Measurements from ENCODE around the gene TIMM17B.

Gene TIMM17B

DNA sequence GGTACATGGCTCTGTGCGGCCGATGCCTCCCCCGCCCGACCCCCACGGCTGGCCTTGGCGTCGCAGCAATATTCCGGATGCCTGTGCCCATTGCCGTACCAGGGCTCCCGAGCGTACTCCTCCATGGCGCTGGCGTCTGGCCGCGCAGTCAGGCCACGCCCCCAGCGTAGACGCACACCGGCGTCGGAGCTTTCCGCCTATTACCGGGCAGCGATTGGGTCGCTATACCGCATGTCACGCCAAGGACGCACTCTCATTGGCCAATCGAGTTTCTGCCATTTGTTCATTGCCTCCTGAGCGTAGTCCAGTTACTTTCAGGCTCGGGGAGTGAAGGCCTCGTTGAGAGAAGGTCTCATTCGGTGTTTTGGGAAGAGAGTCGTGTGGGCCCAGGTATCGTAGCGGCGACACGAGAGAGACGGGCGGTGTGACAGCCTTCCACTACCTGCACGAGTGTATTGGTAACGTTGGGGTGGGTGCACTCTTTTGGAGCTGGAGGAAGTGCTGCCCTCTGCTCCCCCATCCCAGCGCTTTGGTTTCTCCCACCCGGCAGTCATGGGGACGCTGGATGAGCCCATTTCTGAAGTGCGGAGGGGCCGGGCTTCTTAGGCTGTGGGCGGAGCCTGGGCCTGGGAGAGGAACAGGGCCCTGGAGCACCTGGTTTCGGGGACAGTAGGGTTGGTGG is at the start of gene TIMM17B, which contains the start of gene PQBP1:
Gene TIMM17B, minus strand, starts transcription at position 144 of the 682 bp plus-strand sequence. Its CDS starts 19 bp downstream, at position 125.
Gene PQBP1, plus strand, starts transcription at position 306 of the 682 bp plus-strand sequence. CDS start 580 bp downstream, outside the sequence.
- no peak for TF ChIP-seq CTCF (IDR thresholded peaks at IDR 0.05; ENCODE audit: unreplicated experiment in 3 of 3)
- H3K27ac Mint-ChIP-seq, result peak within 1 kb of the TSS; percentile 93 to 98 (median 97)
- no peaks in the 10 kb centered on the region for H3K27me3 Mint-ChIP-seq (ENCODE audit: low read depth)
- peaks cover 8% of the 10 kb centered on the region for H3K9me3 Mint-ChIP-seq
- peaks cover 16% of the 10 kb centered on the region for H3K4me1 Mint-ChIP-seq
- peaks cover 23% of the 10 kb centered on the region for H3K36me3 Mint-ChIP-seq (ENCODE audit: low read depth)
- peak within 1 kb of the TSS; percentile 83 to 91 (median 86) for H3K4me3 Mint-ChIP-seq

GRCh38 chrX:48945517-48946348 is 48.2 kb upstream of the TIMM17B start:
- Mint-ChIP-seq H3K4me3 (no peak overlapping the region), H3K27ac (no peak overlapping the region), H3K36me3 (ENCODE audit: low read depth) (peaks cover 23% of the 10 kb centered on the region), H3K9me3 (peaks cover 9% of the 10 kb centered on the region), H3K27me3 (ENCODE audit: low read depth) (no peaks in the 10 kb centered on the region), H3K4me1 (no peaks in the 10 kb centered on the region)
- TF ChIP-seq CTCF (IDR thresholded peaks at IDR 0.05; ENCODE audit: unreplicated experiment in 3 of 3), result peak; percentile 58 to 70 (median 67)

DNA sequence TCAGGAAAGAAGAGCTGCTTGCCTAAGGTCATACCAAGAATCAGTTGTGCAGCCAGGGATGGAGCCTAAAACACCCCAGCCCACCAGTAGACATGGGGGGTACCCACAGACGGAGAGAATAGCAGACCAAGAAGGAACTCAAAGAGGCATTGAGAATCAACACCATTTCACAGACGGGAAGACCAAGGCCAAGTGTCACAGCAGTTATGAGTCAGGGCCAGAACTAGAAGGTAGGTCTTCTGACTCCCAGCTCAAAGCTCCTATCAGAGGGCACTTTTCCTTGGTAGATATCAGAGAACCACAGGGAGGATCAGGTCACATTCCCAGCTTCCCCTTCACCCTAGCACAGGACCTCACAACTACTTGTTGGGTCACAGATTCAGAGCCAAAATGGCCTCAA is 45.3 kb upstream of the TIMM17B start:
- H3K27me3 Mint-ChIP-seq (ENCODE audit: low read depth), result no peaks in the 10 kb centered on the region
- no peak overlapping the region for H3K27ac Mint-ChIP-seq
- no peak overlapping the region for H3K4me3 Mint-ChIP-seq
- peaks cover 19% of the 10 kb centered on the region for H3K36me3 Mint-ChIP-seq (ENCODE audit: low read depth)
- H3K9me3 Mint-ChIP-seq, result peaks cover 9% of the 10 kb centered on the region
- peaks cover 7% of the 10 kb centered on the region for H3K4me1 Mint-ChIP-seq
- TF ChIP-seq CTCF (IDR thresholded peaks at IDR 0.05; ENCODE audit: unreplicated experiment in 3 of 3), result no peak

- Mint-ChIP-seq H3K4me1 (peaks cover 7% of the 10 kb centered on the region), H3K36me3 (ENCODE audit: low read depth) (peaks cover 24% of the 10 kb centered on the region), H3K27ac (no peak overlapping the region), H3K27me3 (ENCODE audit: low read depth) (no peaks in the 10 kb centered on the region), H3K9me3 (peaks cover 5% of the 10 kb centered on the region), H3K4me3 (no peak overlapping the region)
- TF ChIP-seq CTCF (IDR thresholded peaks at IDR 0.05; ENCODE audit: unreplicated experiment in 3 of 3), result no peak
Measured at GRCh38 chrX:48940404-48940955, 42.9 kb upstream of the TIMM17B start.

- H3K4me1 Mint-ChIP-seq, result peaks cover 7% of the 10 kb centered on the region
- no peak overlapping the region for H3K4me3 Mint-ChIP-seq
- H3K27me3 Mint-ChIP-seq (ENCODE audit: low read depth), result no peaks in the 10 kb centered on the region
- no peak overlapping the region for H3K27ac Mint-ChIP-seq
- peaks cover 32% of the 10 kb centered on the region for H3K36me3 Mint-ChIP-seq (ENCODE audit: low read depth)
- no peak for TF ChIP-seq CTCF (IDR thresholded peaks at IDR 0.05; ENCODE audit: unreplicated experiment in 3 of 3)
- H3K9me3 Mint-ChIP-seq, result peaks cover 5% of the 10 kb centered on the region
Measured at GRCh38 chrX:48939524-48940228, 42.1 kb upstream of the TIMM17B start.
